Measurements from ENCODE around the gene GPR15LG.
"Not testable (repeated sequence)": the region's sequence is repeated elsewhere in the genome, so short reads cannot be mapped to it uniquely, and the experiment has no call there.

GPR15LG gene

DNA sequence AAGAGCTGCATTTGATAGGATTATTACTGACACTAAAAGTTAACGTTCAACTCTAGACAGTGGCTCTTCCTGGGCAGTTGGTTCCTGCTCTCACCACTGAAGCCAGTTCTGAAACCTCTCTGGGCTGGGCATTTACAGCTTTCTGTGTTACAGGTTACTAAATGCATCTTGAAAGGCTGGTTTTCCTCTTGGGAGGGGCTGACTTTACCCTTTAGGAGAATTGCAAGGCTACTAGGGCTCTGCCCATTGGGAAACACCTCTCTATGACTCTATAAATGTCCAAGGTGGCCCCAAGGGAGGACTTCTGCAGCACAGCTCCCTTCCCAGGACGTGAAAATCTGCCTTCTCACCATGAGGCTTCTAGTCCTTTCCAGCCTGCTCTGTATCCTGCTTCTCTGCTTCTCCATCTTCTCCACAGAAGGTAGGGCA, at the start of gene GPR15LG:
Gene GPR15LG (plus strand): TSS at position 301 of the 429 bp plus-strand sequence. CDS start 51 bp downstream, at position 352.
- H3K4me3 ChIP-seq, result no peak within 1 kb of the TSS
- no peaks in the 10 kb centered on the region for H3K9me3 ChIP-seq
- no peaks in the 10 kb centered on the region for H3K4me1 ChIP-seq
- no peak for DNase-seq
- TF ChIP-seq, protein P1, sequence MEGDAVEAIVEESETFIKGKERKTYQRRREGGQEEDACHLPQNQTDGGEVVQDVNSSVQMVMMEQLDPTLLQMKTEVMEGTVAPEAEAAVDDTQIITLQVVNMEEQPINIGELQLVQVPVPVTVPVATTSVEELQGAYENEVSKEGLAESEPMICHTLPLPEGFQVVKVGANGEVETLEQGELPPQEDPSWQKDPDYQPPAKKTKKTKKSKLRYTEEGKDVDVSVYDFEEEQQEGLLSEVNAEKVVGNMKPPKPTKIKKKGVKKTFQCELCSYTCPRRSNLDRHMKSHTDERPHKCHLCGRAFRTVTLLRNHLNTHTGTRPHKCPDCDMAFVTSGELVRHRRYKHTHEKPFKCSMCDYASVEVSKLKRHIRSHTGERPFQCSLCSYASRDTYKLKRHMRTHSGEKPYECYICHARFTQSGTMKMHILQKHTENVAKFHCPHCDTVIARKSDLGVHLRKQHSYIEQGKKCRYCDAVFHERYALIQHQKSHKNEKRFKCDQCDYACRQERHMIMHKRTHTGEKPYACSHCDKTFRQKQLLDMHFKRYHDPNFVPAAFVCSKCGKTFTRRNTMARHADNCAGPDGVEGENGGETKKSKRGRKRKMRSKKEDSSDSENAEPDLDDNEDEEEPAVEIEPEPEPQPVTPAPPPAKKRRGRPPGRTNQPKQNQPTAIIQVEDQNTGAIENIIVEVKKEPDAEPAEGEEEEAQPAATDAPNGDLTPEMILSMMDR (IDR thresholded peaks at IDR 0.05), result no peak
- H3K36me3 ChIP-seq, result no peaks in the 10 kb centered on the region
- intact Hi-C loops (cut with DNase I; ENCODE audit: low total_unique reads), result no loop called here
- H3K27me3 ChIP-seq, result no peaks in the 10 kb centered on the region
- H3K27ac ChIP-seq, result no peak within 1 kb of the TSS

DNA sequence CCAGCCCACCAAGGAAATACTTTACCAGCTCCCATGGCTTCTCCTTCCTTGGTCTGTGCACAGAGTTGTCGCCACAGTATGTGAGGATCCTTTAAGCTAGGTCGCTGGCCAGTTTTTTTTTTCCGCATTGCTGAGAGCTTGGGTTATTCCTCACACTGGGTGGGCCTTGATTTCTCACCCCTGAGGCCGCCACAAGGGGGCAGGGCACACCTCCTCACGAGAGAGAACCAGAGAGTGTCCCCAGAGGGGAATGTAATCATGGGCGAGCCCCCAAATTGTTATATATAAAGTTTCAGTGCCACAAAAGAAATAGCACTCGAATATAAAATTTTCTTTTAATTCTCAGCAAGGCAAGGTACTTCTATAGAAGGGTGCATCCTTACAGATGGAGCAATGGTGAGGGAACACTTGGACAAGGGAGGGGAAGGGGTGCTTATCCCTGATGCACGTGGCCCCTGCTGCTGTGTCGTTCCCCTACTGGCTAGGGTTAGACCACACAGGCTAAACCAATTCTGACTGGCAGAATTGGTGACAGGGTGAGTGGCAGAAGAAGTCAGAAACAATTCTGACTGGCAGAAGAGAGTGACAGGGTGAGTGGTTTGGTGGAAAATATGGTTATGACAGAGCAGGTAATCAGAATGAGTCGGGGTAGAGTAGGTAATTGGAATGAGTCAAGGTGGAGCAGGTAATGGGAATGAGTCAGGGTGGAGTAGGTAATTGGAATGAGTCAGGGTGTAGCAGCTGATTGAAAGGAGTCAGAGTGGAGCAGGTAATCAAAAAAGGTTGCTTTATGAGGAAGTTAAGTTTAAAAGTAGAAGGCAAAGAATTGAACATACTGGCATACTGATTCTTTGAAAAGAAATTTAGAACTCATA, 47.5 kb upstream of the GPR15LG start:
- H3K27ac ChIP-seq; H3K4me1 ChIP-seq; H3K4me3 ChIP-seq; H3K36me3 ChIP-seq; intact Hi-C loops (cut with DNase I; ENCODE audit: low total_unique reads); DNase-seq: not testable (repeated sequence)
- Histone ChIP-seq H3K9me3 (peaks cover 2 to 23% (median 14%) of the 10 kb centered on the region in 3 donors), H3K27me3 (peaks cover 0 to 18% of the 10 kb centered on the region in 2 donors)

DNA sequence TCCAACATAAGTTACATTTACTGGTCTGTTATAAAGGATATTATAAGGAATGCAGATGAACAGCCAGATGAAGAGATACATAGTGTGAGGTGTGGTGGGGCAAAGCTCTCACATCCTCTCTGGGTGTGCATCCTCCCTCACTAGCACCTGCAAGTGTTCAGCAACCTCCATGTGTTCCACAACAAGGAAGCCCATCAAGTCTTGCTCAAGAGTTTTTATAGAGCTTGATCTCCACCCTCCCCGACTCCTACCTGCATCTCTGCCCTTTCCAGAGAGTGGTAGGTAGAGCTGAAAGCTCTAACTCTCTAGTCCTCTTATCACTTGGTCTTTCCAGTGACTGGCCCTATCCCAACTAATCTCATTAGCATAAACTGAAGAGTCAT, 46.8 kb upstream of the GPR15LG start:
- H3K4me3 ChIP-seq, result no peak overlapping the region
- intact Hi-C loops (cut with DNase I; ENCODE audit: low total_unique reads), result no loop called here
- no peaks in the 10 kb centered on the region for H3K36me3 ChIP-seq
- H3K27me3 ChIP-seq, result peaks cover 0 to 20% of the 10 kb centered on the region in 2 donors
- TF ChIP-seq, protein P1 (IDR thresholded peaks at IDR 0.05), result no peak
- no peaks in the 10 kb centered on the region for H3K4me1 ChIP-seq
- DNase-seq, result no peak
- H3K9me3 ChIP-seq, result peaks cover 2 to 23% (median 14%) of the 10 kb centered on the region in 3 donors
- no peak overlapping the region for H3K27ac ChIP-seq

DNA sequence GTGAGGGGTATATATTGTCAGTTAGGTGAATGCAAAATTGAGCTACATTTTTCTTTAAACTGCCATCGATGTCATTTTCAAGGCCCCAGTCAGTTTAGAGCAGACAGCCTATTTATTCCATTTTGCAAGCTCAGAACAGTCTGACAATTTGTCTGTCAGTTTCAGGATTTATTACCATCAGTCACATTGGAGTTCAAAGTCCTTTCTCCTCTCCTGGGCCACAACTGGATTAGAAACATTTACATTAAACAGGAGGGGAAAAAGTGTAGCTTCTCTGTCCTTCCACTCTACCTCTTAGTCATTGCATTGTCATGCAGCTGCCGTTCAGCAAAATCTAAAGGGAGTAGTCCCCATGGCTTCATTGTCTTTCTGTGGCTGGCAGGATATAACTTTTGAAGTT, 37.8 kb upstream of the GPR15LG start:
- Histone ChIP-seq H3K4me1 (peaks cover 0 to 8% (median 7%) of the 10 kb centered on the region in 4 donors), H3K36me3 (no peaks in the 10 kb centered on the region), H3K27me3 (peaks cover 0 to 2% of the 10 kb centered on the region in 2 donors), H3K9me3 (no peaks in the 10 kb centered on the region), H3K27ac (no peak overlapping the region), H3K4me3 (no peak overlapping the region)
- TF ChIP-seq, protein P1 (IDR thresholded peaks at IDR 0.05), result no peak
- intact Hi-C loops (cut with DNase I; ENCODE audit: low total_unique reads), result no loop called here
- DNase-seq, result no peak

DNA sequence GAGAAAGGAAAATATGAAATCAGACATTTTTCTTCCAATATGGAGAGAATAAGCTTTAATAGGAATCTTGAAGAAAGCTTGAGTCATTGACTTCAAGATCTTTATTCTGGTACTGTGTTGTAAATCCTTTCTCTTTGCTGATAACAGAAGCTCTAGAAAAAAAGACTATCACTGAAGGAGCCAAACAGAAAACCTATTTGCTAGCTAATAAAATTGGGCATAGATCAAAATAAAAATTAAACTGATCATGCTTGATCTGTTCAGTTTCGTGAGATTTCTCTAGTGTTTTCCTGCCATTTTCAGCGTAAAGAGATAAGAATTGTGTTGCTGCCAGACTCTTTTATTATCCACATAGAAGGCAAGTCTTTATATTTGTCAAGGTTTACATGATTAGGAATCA, 35.8 kb upstream of the GPR15LG start:
- intact Hi-C loops (cut with DNase I; ENCODE audit: low total_unique reads), result no loop called here

More for the DNA sequence above, 35.8 kb upstream of the GPR15LG start:
- Histone ChIP-seq H3K27ac (no peak overlapping the region), H3K36me3 (peaks cover 2 to 9% (median 5%) of the 10 kb centered on the region in 3 donors), H3K27me3 (no peaks in the 10 kb centered on the region), H3K4me1 (peaks cover 0 to 18% (median 14%) of the 10 kb centered on the region in 4 donors), H3K9me3 (no peaks in the 10 kb centered on the region), H3K4me3 (no peak overlapping the region)
- DNase-seq, result no peak
- TF ChIP-seq, protein P1 (IDR thresholded peaks at IDR 0.05), result no peak

Data from tibial artery (tissue), 4 donors.